Measurements from ENCODE around the gene TNFRSF8.

DNA sequence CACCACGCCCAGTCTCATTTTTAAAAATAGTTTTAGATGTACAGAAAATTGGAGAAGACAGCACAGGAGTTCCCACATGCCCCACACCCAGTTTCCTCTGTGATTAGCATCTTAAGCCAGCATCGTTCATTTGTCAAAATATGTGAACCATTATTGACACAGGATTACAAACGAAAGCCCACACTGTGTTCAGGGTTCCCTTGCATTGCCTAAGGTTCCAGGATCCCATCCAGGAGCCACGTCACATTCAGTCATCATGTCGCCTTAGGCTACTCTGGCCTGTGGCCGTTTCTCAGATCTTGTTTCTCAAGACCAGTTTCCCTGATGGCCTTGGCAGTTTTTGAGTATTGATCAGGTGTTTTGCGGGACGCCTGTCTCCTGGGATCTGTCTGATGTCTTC lies 69.0 kb downstream of the TNFRSF8 start:
- TF ChIP-seq, protein P1, sequence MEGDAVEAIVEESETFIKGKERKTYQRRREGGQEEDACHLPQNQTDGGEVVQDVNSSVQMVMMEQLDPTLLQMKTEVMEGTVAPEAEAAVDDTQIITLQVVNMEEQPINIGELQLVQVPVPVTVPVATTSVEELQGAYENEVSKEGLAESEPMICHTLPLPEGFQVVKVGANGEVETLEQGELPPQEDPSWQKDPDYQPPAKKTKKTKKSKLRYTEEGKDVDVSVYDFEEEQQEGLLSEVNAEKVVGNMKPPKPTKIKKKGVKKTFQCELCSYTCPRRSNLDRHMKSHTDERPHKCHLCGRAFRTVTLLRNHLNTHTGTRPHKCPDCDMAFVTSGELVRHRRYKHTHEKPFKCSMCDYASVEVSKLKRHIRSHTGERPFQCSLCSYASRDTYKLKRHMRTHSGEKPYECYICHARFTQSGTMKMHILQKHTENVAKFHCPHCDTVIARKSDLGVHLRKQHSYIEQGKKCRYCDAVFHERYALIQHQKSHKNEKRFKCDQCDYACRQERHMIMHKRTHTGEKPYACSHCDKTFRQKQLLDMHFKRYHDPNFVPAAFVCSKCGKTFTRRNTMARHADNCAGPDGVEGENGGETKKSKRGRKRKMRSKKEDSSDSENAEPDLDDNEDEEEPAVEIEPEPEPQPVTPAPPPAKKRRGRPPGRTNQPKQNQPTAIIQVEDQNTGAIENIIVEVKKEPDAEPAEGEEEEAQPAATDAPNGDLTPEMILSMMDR (IDR thresholded peaks at IDR 0.05), result no peak
- TF ChIP-seq POLR2AphosphoS5 (IDR thresholded peaks at IDR 0.05), result no peak
